ENCODE data around the gene KLHL9.

DNA sequence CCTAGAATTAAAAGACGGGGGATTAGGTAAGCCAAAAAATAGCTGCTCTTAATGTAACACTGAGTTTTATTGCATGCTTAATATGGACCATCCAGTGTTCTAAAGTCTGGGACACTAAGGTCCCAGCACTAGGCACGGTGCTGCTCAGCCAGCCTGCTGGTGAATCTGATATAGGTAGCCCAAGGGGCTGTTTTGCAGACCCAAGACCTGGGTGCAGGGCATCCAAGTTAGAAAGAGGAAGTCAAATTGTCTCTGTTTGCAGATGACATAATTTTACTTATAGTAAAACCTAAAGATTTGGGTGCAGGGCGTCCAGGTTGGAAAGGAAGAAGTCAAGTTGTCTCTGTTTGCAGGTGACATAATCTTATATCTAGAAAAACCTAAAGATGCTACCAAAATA is 47.9 kb downstream of the KLHL9 start:
- TF ChIP-seq, protein P1, sequence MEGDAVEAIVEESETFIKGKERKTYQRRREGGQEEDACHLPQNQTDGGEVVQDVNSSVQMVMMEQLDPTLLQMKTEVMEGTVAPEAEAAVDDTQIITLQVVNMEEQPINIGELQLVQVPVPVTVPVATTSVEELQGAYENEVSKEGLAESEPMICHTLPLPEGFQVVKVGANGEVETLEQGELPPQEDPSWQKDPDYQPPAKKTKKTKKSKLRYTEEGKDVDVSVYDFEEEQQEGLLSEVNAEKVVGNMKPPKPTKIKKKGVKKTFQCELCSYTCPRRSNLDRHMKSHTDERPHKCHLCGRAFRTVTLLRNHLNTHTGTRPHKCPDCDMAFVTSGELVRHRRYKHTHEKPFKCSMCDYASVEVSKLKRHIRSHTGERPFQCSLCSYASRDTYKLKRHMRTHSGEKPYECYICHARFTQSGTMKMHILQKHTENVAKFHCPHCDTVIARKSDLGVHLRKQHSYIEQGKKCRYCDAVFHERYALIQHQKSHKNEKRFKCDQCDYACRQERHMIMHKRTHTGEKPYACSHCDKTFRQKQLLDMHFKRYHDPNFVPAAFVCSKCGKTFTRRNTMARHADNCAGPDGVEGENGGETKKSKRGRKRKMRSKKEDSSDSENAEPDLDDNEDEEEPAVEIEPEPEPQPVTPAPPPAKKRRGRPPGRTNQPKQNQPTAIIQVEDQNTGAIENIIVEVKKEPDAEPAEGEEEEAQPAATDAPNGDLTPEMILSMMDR (IDR thresholded peaks at IDR 0.05; ENCODE audit: insufficient read depth, low read length) = no peak
- TF ChIP-seq, protein P2, sequence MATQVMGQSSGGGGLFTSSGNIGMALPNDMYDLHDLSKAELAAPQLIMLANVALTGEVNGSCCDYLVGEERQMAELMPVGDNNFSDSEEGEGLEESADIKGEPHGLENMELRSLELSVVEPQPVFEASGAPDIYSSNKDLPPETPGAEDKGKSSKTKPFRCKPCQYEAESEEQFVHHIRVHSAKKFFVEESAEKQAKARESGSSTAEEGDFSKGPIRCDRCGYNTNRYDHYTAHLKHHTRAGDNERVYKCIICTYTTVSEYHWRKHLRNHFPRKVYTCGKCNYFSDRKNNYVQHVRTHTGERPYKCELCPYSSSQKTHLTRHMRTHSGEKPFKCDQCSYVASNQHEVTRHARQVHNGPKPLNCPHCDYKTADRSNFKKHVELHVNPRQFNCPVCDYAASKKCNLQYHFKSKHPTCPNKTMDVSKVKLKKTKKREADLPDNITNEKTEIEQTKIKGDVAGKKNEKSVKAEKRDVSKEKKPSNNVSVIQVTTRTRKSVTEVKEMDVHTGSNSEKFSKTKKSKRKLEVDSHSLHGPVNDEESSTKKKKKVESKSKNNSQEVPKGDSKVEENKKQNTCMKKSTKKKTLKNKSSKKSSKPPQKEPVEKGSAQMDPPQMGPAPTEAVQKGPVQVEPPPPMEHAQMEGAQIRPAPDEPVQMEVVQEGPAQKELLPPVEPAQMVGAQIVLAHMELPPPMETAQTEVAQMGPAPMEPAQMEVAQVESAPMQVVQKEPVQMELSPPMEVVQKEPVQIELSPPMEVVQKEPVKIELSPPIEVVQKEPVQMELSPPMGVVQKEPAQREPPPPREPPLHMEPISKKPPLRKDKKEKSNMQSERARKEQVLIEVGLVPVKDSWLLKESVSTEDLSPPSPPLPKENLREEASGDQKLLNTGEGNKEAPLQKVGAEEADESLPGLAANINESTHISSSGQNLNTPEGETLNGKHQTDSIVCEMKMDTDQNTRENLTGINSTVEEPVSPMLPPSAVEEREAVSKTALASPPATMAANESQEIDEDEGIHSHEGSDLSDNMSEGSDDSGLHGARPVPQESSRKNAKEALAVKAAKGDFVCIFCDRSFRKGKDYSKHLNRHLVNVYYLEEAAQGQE (IDR thresholded peaks at IDR 0.05; ENCODE audit: insufficient replicate concordance, low read depth) = no peak

Measured in HL-60 (cell line).